DMS53 treated with DMSO at 0.1 percent for 48 hours (cell line): ENCODE results near the gene SF3A1.

Source experiments
- DNase-seq: peaks from one replicate; lab custom pipeline; 2025; ENCODE audit not compliant: unreplicated experiment; lab: John Stamatoyannopoulos, UW

The SF3A1 gene

DNA sequence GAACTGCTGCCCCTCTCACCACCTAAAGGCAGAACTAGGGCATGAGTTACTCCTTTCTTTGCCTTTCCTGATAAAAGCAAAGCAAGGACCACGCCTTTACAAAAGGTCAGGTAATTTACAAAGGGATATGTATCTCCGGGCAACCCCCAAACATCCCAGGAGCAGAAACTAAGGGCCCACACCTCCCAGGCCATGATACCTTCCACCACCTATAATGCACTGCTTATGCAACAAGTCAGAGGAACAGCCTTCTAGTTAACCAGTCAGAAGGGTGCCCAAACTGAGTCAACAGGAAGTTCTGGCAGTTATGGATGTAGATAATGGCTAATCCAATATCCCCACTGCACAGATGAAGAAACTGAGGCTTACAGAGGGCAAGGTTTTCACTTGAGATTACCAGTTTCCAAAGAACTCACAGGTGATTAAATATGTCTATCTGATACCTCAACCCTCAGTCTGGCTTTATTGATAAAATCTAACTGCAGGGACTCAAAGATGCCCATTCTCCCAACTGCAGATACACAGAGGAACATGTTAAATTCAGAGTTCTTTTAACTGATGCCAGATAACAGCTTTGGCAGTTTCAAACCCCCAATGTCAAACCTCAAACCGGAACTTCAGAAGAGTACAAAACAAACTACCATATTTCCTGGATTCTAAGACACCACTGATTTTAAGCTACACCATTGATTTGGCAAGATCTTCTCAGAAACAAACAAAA lies 50.6 kb downstream of the SF3A1 start:
- no peak for DNase-seq

DNA sequence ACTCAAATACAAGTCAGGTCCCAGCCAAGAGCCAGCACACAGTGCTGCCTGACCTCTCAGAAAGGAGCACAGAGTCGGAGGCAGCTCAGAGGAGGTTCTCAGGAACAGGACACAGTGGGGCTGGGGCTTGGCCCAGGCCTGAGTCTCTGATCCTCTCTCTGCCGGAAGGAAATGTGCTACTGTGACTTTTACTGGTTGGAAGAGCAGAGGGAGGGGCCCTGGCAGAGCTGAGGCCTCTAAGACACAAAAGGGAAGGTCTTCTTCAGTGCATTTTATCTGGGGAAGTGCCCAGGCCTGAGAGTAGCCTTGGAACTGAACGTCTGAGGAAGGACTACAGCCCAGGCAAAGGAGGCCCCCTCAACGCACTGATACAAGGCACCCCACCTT lies 51.2 kb downstream of the SF3A1 start:
- no peak for DNase-seq

DNA sequence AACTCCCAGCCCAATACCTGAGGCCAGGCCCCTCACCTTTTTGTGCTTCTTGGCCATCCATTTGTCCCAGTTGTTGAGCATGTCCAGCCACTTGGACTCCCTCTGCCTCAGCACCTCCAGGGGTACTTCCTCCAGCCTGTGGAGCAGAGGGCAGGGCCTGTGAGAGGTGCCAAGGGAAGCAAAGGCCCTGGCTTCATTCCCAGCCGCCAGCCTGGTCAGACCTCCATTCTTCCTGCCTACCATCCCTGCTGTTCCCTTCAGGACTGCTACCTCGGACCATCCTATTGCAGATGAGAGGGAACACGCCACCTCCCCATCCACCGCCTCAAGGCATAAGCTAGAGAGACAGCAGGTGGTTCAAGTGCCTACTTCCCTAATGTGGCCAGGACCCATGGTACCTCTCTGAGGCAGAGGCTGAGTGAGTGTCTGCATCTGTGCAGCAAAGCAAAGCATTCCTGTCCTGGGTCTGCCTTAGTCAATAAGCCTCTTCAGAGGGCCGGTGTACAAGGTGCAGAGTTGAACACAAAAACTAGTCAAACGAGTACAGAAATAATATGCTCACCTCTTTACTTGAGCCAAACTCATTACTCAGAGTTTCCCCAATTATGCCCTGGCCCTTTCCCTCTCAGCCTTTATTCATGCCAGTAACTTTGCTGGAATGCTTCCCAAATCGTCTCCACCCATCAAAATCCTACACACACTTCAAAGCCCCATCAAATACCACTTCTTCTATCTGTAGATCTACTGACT lies 52.0 kb downstream of the SF3A1 start:
- no peak for DNase-seq

DNA sequence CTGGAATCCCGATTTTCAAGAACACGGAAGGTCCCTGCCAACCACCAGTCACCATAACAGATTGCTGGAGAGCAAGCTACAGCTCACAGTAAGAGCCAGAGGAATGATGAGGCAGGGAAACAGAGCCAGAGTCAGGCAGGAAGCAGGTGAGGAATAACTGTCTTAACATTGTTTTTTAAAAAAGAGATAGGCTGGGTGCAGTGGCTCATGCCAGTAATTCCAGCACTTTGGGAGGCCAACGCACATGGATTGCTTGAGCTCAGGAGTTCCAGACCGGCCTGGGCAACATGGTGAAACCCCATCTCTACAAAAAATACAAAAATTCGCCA lies 53.9 kb downstream of the SF3A1 start:
- no peak for DNase-seq

DNA sequence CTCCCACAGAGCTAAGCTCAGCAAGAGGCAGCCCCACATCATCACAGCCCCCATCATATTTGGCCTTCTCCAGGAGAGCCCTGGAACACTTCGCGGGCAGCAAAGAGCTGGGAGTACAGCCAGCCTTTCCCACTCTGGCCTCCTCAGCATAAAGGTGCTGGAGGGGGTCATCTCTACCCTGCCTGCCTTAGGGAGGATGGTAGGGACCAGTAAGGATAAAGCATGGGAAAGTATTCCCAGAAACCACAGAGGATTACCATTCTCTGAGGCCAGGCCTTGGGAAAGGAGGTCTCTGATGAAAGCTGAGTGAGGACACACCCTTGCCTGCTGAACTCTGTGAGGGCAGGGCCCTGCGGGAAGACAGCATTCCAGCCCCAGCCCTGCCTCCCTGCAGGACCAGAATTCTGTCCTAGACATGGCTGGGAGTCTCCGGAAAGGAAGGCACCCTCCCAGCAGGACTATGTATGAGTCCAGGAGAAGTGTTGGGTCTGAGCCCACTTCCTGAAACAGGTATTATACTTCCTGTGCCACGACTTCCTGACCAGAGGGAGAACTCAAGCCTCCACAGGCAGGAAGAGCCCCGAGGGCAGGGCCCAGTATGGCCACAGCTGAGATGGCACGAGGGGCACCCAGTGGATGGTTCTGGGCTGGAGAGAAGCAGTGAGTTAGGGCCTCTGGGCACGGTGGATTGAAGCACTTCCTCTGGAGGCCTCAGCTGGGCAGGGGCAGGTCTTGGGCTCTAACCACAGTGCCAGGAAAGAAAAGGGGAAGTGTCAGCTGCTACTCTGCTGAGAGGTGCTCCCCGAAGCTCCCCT lies 54.5 kb downstream of the SF3A1 start:
- no peak for DNase-seq

DNA sequence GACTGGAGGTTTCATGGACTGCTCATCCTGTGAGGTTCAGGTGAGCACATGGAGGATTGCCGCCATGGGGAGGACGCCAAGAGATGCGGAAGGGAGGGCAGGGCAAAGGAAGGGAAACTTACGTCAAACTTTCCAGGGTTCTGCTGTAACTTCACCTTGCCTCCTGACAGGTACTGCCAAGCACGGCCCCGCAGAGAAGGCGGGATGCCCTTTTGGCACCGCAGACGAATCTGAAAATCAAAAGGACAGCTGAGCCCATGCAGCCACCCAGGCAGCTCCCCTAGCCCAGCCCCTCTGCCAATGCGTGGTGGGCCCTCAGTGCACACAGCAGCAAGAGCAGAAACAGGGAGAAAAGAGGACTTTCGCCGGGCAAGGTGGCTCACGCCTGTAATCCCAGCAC lies 57.4 kb downstream of the SF3A1 start:
- no peak for DNase-seq

DNA sequence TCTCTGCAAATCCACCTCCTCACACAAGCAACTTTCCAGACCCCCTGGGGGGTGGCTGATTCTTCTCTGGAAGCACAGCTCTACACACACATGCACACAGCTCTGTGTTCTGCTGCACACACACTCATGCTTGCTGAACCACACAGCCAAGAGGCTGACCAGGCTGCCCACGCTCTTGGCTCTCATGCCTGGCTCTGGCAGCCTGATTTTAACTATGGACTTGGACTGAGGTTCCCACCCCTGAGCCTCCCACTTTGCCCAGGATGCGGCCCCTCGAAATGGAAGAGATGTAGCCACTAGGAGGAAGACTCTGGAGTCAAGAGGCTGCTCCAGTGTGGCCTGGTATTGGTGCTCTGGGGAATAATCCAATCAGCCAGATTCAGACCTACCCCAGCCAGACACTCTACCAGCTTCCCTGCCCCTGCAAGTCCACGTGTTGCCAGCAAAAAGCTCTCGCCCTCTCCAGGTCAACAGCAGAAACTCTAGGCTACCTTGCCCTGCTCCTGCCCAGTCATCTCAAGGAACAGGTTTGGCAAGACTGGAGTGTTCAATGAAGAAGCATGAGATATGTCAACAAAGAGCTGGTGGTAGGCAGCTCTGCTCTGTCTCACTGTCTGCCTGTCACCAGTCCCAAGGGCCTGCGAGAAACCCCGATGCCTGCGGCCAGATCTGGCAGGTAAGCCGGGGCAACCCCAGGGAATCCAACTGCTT lies 58.5 kb downstream of the SF3A1 start:
- DNase-seq = peak; percentile 65

DNA sequence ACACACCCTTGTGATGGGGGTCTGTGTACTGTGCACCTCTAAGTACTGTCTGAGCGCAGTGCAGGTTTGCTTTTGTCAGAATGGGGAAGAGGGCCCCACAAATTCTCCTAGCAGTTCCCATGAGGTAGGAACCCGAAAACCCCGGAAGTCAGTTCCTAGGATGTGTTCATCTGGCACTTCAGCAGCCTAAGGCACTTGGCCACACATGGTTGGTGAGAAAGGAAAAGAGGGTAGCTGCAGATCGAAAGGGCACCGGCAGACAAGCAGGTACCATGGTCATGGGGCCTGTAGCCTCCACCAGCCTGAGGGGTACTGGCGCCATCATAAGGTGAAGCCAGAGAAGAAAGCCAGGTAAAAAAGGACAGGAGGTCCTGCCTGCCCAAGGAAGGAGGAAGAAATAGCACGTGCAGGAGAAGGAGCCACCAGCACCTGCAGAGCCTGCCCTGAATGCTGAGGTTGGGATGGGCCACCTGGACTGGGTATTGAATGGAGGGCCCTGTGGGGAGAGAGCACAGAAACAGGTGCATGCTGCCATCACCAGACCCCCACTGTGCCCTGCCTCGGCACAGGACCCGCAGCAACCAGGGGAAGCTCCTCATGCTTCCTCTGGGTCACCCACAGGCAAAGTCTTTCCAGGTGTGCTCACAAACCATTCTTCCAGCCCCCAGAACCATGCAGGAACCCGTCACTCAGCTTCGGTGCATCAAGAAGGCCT lies 59.3 kb downstream of the SF3A1 start:
- no peak for DNase-seq

DNA sequence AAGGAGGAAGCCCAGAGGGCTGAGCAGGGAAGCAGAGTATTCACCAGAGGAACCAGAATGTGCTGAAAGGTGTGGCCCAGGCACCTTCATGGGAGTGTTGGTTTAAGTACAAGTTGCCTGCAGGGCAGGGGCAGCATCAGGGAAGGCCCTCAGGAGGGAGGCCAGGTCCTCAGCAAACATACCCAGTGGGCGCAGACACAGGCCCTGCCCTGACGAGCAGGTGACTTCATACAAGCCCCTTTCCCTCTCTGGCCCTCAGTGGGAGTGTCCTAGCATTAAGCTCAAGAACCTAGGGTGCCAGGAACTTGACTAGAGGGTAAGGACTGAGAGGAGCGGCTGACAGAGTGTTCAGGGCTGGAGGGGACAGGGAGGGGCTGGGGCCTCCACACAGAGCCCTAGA lies 59.9 kb downstream of the SF3A1 start:
- no peak for DNase-seq

DNA sequence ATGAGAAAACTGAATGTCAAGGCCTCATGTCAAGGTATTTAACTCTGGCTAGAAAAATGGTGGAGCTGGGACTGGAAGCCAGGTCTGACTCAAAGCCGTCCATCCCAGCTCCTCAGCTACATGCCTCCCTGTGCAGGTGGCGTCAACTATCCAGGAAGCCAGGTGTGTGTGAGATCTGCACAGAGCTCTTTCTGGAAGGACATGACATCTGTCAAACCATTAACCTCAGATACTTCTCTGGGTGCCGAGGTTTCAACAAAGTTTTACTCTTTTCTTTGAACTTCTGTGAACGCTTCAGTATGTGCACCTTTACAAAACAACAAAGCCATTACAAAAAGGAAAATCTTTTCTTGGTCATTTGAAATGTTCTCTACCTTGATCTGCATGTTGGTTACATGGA lies 60.4 kb downstream of the SF3A1 start:
- DNase-seq = no peak

DNA sequence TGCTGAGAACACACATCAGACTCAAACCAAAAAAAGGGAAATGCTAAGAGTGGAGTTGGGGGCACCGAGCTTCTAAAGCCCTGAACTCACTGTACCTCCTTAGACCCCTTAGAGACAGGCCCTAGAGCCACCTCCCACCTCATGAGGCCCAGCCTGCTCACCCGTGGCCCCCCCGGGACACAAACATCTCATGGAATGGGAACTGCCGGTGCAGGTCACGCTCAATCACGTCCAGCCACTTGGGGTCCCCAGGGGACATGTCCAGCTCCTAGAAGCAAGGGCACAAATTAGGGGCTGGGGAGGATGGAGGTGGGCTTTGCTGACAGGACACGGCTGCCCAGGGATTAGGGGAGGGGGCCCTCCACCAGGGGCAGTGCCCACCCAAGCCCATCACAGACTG lies 61.1 kb downstream of the SF3A1 start:
- no peak for DNase-seq

DNA sequence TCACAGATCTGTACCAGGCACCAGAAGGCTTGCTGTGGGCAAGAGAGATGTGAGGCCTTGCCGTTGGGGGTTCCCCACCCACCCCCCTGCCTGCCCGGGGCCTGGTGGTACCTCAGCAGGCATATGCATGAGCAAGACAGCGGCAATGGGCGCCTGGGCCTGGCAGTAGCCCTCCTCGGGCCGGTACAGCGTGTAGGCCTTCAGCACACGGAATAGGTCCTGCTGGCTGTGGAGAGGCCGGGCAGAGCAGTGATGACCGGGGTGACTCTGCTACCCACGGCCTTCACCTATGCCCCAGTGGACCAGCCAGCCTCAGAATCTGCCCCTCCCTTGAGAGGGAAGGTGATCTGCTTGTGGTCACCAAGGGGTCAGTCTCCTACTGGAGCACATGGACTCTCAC lies 61.9 kb downstream of the SF3A1 start:
- no peak for DNase-seq

DNA sequence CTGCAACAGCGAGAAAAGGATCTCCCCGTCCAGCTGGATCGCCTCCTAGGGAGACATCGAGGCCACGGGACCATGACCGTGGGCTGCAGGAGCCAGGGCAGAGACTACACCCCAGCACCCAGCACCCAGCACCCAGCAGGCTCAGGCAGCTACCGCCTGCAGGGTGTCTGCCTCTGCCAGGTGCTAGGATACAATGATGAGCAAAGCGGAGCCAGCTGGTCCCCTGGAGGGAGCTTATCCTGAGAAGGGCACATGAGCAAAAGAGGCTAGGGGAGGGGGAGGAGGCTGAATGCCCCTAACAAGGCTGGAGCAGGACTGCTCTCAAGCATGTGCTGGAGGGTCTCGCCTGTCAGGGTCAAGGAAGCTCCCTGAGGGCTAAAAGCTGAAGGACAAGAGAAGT lies 62.6 kb downstream of the SF3A1 start:
- no peak for DNase-seq

DNA sequence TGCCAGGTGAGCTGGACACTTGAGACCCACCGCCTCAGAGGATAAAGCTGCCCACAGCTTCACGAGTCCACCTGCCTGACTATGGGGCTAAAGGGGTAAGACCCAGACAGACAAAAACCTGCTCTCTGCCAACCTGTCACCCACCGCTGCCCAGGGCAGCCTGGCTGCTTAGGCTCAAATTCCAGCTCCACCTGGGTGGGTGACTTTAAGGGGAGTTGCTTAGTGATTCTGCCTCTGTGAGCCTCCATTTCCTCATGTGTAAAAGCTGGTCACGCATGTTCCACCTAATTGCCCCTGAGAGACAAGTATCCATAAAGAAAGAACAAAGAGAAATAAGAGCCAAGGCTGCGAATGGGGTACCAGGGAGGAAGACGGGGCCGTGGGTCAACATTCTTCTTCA lies 63.7 kb downstream of the SF3A1 start:
- no peak for DNase-seq

DNA sequence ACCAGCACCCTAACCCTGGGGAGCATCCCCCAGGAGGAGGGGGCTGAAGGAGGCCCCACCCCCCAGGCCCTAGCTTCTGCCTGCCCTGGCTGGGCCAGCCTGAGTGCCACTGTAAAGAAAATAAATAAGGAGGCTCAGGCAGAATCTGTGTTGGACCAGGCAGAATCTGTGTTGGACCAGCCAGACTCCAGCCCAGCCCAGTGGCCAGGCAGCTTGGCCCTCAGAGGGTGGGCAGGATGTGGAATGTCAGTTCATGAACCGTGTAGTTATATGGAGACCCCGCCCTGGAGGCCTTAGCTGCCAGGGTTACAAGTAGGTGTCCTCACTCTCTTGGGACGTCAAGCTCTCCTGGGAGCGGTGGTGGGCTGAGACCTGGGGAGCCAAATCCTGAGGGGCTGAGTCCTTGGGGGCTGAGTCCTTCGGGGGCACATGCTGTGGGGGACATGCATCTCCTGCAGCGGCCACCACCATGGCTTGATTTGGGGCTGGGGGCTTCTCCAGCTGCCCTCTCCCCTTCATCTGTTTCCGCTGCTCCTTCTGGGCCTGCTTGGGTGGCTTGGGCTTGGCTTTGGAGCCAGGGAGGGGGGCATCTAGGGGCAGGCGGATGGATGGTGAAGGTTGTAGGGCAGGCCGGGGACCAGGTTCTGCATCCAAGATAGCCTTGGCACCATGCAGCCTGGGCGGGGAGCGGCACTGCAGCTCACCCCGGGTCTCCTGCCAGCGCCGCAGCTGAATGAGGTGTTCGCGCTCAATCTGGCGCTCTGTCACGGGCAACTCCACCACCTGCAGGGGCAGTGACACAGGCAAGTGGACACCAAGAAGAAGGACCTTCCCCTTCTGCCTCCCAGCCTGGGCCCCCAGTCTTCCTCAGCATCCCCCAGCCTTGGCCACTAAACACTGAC lies 64.4 kb downstream of the SF3A1 start:
- no peak for DNase-seq

DNA sequence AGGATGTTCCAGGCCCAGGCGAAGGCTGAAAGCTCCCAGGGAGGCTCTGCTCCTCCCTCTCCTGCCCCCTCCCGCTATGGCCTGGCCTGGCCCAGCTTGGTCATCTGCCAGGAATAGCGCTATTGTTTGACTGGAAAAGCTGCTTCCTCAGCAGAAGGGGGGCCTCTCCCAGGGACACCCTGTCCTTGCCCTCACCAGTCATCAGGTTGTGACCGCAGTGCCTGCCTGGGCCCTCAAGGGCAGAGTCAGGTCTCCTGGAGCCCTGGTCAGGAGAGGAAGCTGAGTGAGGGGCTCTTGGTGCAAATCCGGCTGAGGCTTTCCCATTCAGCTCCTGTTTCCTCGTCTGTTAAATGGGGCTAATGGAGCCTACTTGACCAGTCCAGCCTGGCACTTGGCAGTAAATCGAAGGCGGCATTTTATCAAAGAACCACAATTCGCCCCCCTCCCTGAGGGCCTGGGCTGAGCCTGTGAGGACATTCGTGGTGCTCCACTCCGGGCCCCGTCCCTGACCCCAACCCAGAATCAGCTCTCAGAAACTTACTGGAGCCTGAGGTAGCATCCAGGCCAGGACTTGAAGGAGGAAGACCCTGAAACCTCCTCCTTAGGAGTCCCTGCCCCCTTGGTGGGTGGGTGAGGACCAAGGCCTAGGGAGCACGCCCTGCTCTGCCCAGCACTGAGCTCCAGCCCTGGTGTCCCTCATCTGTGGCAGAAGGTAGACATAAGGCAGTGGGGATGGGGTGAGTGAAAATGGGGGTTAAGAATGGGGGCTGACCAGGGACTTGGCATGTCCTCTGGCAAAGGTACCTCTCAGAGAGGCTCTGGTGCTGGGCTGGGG lies 65.4 kb downstream of the SF3A1 start:
- DNase-seq = peak; percentile 24

DNA sequence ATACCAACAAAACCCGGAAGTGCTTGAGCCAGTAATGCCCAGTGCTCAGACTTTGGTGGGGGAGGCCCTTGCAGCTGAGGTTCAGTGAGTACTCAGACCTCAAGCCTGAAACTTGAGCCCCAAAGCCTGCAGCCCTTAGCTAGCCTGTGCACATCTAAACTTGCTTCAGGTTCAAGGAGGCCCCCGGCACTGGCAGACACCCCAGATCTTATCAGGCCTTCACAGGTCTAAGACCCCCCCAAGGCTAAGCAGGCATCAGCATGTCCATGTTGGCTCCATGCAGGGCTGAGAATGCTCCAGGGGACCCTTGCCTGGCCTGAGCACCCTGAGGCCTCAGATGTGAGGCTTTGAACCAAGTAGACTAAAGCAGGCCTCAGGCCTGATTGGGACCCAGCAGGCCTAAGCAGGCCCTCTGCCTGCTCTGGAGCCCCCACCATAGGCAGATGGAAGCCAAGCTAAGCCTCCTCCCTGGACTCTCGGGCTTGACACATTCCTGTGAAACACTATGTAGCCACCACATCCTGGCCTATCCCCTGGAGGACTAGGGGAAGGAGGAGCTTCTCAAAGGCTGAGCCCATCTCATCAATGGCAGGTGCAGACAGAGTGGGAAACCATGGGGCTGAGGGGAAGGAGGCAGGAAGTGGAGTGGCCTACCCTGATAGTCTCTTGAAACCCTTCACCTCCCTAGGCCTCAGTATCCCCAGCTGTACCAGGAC lies 66.2 kb downstream of the SF3A1 start:
- DNase-seq = peak; percentile 24

DNA sequence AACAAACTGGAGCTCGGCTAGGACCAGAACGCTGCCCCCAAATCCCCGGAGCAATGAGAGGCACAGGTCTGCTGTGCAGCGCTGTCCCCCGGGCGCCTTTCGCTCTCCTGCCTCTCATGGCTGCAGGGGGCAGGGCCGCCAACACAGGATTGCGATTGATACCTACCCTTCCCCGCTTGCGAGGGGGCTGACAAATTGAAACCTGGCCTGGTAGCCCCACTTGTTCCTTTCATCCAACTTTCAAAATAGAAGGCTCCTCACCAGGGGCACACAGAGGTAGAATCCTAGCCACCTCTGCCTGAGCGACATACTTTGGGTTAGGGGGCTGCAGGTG lies 66.7 kb downstream of the SF3A1 start:
- DNase-seq = no peak
